Caki2 (cell line): ENCODE results near the gene TRIM45. TPM values are rescaled to one million over a fixed set of nuclear protein-coding genes. Genes with fewer than 3 reads are reported as not detected.
"Not testable (repeated sequence)": the region's sequence is repeated elsewhere in the genome, so short reads cannot be mapped to it uniquely, and the experiment has no call there.

ENCODE experiments used
- DNase-seq: peaks from one replicate; pipeline ENCODE4 v3.0.0-alpha.2; 2015; ENCODE audit warnings: low read depth
- in situ Hi-C: cut with HindIII; loops from 2 replicates; pipeline ENCODE4 v1.10.0; 2016; ENCODE audit warnings: low sequenced_read_pairs, low pct_unique_long_range_greater_than_20kb, mixed read lengths
- total RNA-seq: library from RNA; depleted of rRNA; stranded (reverse); fragments of >200 nt; shearing (Covaris generic); gene quantifications from 2 replicates; pipeline ENCODE4 v1.2.3, GENCODE V29; 2014; ENCODE audit warnings: low replicate concordance

The TRIM45 gene
- total RNA-seq, 1 experiment from 2014 or later, result 2.1 TPM

GRCh38 chr1:117110774-117111173 is 10.8 kb downstream of the TRIM45 start:
- DNase-seq, result no peak
- in situ Hi-C loops, result no loop called here

DNA sequence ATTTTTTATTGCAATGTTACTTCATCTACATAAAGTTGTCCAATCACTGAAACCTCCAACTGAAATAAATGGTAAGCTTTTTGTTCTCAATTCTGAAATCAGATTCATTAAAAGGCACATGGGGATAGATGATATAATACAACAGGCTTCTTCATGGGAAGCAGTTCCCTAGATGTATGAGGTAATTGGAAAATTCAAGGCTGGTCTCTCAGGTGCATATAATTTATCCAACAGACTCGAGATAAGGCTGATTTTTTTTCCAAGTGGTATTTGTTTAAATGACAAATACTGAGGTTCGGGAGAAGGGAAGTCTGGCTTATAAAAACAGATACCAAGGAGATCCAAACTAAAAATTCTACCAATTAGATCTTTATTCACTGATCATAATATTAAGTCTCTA is 14.2 kb downstream of the TRIM45 start:
- no peak for DNase-seq
- in situ Hi-C loops, result no loop called here

DNA sequence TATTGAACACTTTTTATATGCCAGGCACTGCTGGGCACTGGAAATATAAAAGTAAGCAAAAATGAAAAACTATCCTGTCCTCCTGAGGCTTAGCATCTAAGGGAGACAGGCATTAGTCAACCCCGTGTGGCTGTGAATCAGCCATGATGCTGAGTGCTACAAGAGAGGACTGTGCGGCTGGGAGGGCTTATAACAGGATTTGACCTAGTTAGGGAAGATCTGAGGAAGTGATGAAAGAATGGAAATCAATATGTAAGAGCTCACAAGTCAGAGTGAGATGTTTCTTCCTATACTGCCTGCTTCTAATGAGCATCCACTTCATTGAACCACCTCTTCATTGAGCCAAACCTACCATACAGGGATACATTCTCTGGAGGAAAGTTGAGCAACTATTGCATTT is 15.1 kb downstream of the TRIM45 start:
- no peak for DNase-seq
- in situ Hi-C loops, result no loop called here

DNA sequence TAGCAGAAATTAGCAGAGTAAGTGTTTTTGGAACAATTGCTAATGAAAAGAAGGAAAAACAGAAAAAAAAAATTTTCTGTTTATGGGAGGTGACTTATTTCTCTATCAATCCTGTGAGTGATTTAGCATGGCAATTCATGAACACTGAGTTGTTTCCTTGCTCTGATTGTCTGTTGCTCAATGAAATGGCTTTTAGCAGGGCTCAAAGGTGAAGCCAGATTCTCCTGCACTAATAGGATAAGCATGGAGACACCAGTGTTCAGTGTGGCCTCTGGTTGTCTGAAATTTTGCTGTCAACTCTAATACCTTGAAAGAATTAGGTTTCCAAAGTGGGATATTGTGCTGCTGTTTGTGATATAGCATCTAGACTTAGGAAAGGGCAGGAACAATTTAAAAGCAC is 15.8 kb downstream of the TRIM45 start:
- in situ Hi-C loops, result no loop called here
- DNase-seq, result no peak

DNA sequence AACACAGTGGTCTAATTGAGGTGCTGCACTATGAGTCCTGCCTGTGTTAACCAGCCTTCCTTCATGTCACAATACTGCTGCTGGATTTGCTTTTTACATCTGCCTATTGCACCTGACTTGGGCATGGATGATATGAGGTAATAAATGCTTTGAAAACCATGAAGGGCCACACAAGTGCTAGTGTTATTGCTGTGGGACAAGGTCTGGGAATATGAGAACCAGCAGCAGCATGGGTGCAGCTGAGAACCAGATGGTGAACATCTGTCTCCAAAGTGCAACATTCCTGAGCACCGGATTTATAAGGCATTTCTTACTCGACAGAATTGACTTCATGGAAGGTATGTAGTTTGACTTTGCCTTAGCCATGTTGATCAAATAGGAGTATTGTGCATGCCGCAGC is 16.6 kb downstream of the TRIM45 start:
- in situ Hi-C loops, result no loop called here
- DNase-seq, result no peak

DNA sequence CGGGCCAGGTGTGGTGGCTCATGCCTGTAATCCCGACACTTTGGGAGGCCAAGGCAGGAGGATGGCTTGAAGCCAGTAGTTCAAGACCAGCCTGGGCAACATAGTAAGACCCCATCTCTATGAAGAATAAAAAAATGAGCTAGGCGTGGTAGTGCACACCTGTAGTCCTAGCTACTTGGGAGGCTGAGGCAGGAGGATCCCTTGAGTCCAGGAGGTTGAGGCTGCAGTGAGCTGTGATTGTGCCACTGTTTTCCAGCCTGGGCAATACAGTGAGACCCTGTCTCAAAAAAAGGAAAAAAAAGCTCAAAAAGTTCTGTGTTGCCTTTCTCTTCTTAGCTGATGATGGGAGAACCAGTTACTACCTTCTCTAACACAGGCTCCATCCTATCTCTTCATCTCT is 19.7 kb downstream of the TRIM45 start:
- DNase-seq, in situ Hi-C loops: not testable (repeated sequence)

DNA sequence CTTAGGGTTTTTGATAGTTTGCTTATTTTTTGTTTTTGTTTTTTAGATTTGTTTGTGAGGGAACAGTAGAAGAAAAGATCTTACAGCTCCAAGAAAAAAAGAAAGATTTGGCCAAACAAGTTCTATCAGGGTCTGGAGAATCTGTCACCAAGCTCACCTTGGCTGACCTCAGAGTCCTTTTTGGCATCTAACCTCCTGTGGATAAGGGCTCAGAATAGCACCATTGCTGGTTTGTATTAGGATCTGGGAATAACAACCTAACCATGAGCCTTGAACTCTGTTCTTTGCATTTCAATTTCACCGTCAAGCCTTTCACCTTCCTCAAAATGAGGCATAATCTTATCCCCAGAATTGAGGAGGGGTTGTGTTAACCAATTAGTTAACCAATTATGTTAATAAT is 20.2 kb downstream of the TRIM45 start:
- in situ Hi-C loops, result no loop called here
- DNase-seq, result no peak

DNA sequence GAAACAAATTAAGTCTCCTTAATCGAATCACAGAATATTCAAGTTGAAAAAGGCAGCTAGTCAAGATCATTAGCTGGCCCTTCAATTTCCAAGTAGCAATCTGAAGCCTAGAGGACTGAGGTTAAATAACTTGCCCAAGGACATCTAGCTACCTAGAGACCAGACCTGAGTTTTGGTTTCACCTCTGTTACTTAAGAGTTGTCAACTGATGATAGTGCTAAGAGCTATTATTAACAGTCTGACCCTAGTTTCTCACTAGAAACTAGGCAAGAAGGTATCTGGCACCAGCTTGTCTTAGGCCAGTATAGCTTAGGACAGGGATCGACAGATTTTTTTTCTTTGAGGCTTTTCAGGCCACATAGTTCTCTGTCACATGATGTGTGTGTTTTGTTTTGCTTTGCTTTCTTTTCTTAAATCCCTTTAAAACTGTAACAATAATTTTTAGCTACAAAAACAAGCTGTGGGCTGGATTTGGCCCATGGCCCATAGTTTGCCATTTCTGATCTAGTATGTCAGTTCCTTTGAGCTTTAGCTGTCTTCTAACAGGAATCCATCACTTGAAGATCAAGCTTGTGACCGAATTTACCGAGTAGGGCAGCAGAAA is 23.2 kb downstream of the TRIM45 start:
- in situ Hi-C loops, result no loop called here
- DNase-seq, result no peak

- in situ Hi-C loops, result no loop called here
- no peak for DNase-seq
Measured at GRCh38 chr1:117097443-117097842, 24.1 kb downstream of the TRIM45 start.

GRCh38 chr1:117096951-117097408 is 24.6 kb downstream of the TRIM45 start:
- no peak for DNase-seq
- in situ Hi-C loops, result no loop called here

GRCh38 chr1:117094841-117095604 is 26.5 kb downstream of the TRIM45 start:
- in situ Hi-C loops, result no loop called here

GRCh38 chr1:117093870-117094621 is 27.5 kb downstream of the TRIM45 start:
- in situ Hi-C loops, result no loop called here
- peak; percentile 6 for DNase-seq

More at GRCh38 chr1:117094841-117095604, 26.5 kb downstream of the TRIM45 start:
- DNase-seq, result no peak

DNA sequence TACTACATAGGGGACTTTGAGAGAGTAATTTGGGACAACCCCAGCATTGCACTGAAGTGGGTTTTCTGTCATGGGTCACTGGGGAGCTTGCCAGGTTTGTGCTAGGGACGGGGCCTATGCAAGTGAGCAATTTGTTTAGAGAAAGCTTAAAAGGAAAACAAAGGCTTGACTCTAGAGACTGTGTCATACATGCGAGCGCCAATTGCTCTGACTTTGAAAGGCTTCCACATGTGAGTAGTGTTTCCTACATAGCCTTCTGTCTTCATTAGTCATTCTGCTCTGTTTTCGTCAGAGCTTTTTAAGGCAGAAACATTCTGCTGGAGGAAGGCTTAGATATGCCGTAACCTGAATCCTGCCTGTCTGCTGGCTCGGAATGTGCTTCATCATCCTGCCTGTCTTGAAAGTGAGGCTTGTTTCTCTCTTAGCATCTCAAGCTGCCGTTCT is 28.4 kb downstream of the TRIM45 start:
- in situ Hi-C loops, result no loop called here
- DNase-seq, result peak; percentile 76

DNA sequence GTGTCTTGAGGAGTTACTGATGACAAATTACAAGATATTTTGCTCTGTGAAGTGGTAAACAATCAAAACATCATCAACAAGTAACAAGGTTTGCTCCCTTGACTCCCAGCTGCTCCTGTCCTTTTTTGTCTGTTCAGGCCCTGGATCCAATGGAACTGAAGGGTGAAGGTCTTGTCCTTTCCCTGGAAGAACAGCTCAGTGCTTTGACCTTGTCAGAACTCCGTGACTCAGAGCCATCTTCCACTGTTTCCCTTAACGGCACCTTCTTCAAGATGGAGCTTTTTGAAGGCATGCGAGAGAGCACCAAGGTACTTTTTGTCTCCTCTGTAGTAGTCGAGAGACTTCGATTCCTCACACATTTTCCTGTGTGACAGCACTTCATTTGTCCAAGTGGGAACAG is 29.0 kb downstream of the TRIM45 start:
- DNase-seq, result no peak
- in situ Hi-C loops, result no loop called here

DNA sequence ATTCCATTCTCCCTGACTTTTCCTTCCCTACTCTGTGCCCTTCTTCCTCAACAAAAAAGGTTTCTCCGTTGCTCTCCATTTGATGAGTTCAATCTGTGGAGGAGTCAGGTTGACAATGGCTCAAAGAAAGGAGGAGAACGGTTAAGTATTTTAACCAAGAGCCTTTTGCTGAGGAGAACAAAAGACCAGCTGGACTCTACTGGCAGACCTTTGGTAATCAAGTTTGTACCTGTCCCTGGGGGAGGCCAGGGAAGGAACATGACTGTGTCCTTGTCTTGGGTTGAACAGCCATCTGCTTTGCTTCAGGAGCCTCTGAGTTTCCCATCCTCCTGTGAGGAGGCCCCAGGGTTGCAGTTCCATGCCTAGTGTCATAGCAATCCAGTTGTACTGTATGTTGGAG is 31.6 kb downstream of the TRIM45 start:
- in situ Hi-C loops, result no loop called here
- DNase-seq, result no peak

GRCh38 chr1:117087686-117088085 is 33.9 kb downstream of the TRIM45 start:
- in situ Hi-C loops, result no loop called here
- DNase-seq, result no peak

- no peak for DNase-seq
- in situ Hi-C loops, result no loop called here
Measured at GRCh38 chr1:117084231-117084630, 37.3 kb downstream of the TRIM45 start.

GRCh38 chr1:117079737-117080136 is 41.8 kb downstream of the TRIM45 start:
- DNase-seq, result no peak
- in situ Hi-C loops, result no loop called here

DNA sequence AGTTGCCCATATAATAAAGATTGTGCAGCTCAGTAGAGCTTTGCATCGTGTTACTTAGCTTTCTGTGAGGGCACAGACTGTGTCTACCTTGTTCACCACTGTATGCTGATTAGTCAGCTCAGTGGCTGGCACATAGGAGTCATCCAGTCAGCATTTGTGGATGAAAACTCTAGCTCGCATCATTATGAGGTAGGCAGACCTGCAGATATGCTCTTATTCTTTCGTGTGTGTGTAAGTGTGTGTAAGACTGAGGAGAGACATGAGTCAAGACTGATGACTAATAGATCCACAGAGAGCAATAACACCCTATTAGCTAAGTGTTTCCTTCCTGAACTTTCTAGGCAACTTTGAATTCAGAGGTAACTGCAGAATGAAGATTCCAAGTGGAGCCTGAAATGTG is 44.3 kb downstream of the TRIM45 start:
- DNase-seq, result peak; percentile 65
- in situ Hi-C loops, result no loop called here
